IMR-90 (cell line): ENCODE results near the gene PCDHGA10.

ENCODE experiments used
- BHLHE40 ChIP-seq: fragments of 150-350 bp; IDR thresholded peaks from 2 replicates; pipeline ENCODE4 v1.6.1; 2016; ENCODE audit warnings: mild to moderate bottlenecking, low read depth, low read length
- CTCF ChIP-seq: conservative IDR thresholded peaks from 2 replicates; pipeline ENCODE4 v1.5.1; 2012; ENCODE audit warnings: mild to moderate bottlenecking, low read depth, low read length, improper control_type of control experiment
- MAZ ChIP-seq: IDR thresholded peaks from 2 replicates; pipeline ENCODE4 v1.6.1; 2012; ENCODE audit warnings: low read depth, mild to moderate bottlenecking, low read length, improper control_type of control experiment, moderate library complexity, borderline replicate concordance
- MXI1 ChIP-seq: IDR thresholded peaks from 2 replicates; pipeline ENCODE4 v1.6.1; 2012; ENCODE audit warnings: low read depth, mild to moderate bottlenecking, low read length, moderate library complexity, borderline replicate concordance
- NFE2L2 ChIP-seq: fragments of 150-350 bp; IDR thresholded peaks from 2 replicates; pipeline ENCODE4 v1.6.1; 2016; ENCODE audit warnings: low read depth, mild to moderate bottlenecking, low read length
- POLR2A ChIP-seq: IDR thresholded peaks from 2 replicates; pipeline ENCODE4 v1.6.1; 2012; ENCODE audit warnings: mild to moderate bottlenecking, low read depth, low read length
- RAD21 ChIP-seq: IDR thresholded peaks from 2 replicates; pipeline ENCODE4 v1.6.1; 2012; ENCODE audit warnings: low read length, improper control_type of control experiment
- RCOR1 ChIP-seq: IDR thresholded peaks from 2 replicates; pipeline ENCODE4 v1.6.1; 2012; ENCODE audit warnings: mild to moderate bottlenecking, low read length, improper control_type of control experiment; ENCODE audit not compliant: insufficient replicate concordance
- RFX5 ChIP-seq: IDR thresholded peaks from 2 replicates; pipeline ENCODE4 v1.8.0; 2012; ENCODE audit warnings: low read depth, mild to moderate bottlenecking, low read length, moderate library complexity
- TF ChIP-seq, protein P1 (sequence below): fragments of 150-350 bp; IDR thresholded peaks from 2 replicates; pipeline ENCODE4 v1.6.1; 2016; ENCODE audit warnings: low read depth, mild to moderate bottlenecking, low read length, moderate library complexity, borderline replicate concordance

GRCh38 chr5:141382469-141383294, 30.1 kb upstream of the PCDHGA10 start, which contains the start of gene PCDHGA7:
- TF ChIP-seq CTCF (peak; percentile 54), POLR2A (no peak), NFE2L2 (no peak), RAD21 (peak; percentile 48), RCOR1 (no peak), RFX5 (no peak), MAZ (no peak), BHLHE40 (no peak), MXI1 (no peak)
- TF ChIP-seq, protein P1, sequence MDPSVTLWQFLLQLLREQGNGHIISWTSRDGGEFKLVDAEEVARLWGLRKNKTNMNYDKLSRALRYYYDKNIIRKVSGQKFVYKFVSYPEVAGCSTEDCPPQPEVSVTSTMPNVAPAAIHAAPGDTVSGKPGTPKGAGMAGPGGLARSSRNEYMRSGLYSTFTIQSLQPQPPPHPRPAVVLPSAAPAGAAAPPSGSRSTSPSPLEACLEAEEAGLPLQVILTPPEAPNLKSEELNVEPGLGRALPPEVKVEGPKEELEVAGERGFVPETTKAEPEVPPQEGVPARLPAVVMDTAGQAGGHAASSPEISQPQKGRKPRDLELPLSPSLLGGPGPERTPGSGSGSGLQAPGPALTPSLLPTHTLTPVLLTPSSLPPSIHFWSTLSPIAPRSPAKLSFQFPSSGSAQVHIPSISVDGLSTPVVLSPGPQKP, result no peak
